Uterus (tissue), 2 donors: Measurements from ENCODE around the gene TMEM245.
A peak's percentile ranks its signal among the peaks of the same experiment; 100 is the strongest.

Experiments
- CTCF ChIP-seq, 4 experiments: fragments of 200-600 bp in 2 of 4; fragments of 450-650 bp in 2 of 4; sonication (generic) in 2 of 4; IDR thresholded peaks; one replicate each; pipeline ENCODE4 v1.5.1; 2016 to 2019; ENCODE audit warnings: antibody characterized with exemption in 4 of 4, mild to moderate bottlenecking in 2 of 4, moderate library complexity in 1 of 4
- POLR2A ChIP-seq, 2 donors: fragments of 450-650 bp; IDR thresholded peaks; one replicate each; pipeline ENCODE4 v1.6.1; 2016; ENCODE audit warnings: antibody characterized with exemption in 2 of 2, mild to moderate bottlenecking in 1 of 2, moderate library complexity in 1 of 2

- TF ChIP-seq CTCF (IDR thresholded peaks at IDR 0.05), result no peak
- TF ChIP-seq POLR2A (IDR thresholded peaks at IDR 0.05), result peak in 1 of 2 donors; percentile 9
Measured at GRCh38 chr9:109010746-109011145, 109.0 kb downstream of the TMEM245 start.
